Uterus (tissue), 4 donors: ENCODE data around the gene ANKH. TPM values are rescaled to one million over a fixed set of nuclear protein-coding genes. Genes with fewer than 3 reads are reported as not detected.

ENCODE experiments used
- DNase-seq, 2 donors: peaks; one replicate each; pipeline ENCODE4 v3.0.0-alpha.2; 2019 to 2020
- H3K27ac ChIP-seq, 2 donors: fragments of 200-600 bp; sonication (generic); 1 replicate in 1 of 2; 2 replicates in 1 of 2; pipeline ENCODE4 v1.5.1; 2016 to 2018
- H3K27me3 ChIP-seq, 2 donors: fragments of 200-600 bp; sonication (generic); one replicate each; pipeline ENCODE4 v1.5.1; 2018 to 2019; ENCODE audit warnings: control low read depth in 1 of 2
- H3K36me3 ChIP-seq, 2 donors: fragments of 200-600 bp; sonication (generic); one replicate each; pipeline ENCODE4 v1.5.1; 2019; ENCODE audit warnings: control low read depth in 1 of 2
- H3K4me1 ChIP-seq, 2 donors: fragments of 200-600 bp; sonication (generic); one replicate each; pipeline ENCODE4 v1.5.1; 2018 to 2019; ENCODE audit warnings: control low read depth in 1 of 2
- H3K4me3 ChIP-seq, 2 donors: fragments of 200-600 bp; sonication (generic); 1 replicate in 1 of 2; 2 replicates in 1 of 2; pipeline ENCODE4 v1.5.1; 2018 to 2019; ENCODE audit warnings: mild to moderate bottlenecking in 1 of 2
- H3K9me3 ChIP-seq, 2 donors: fragments of 200-600 bp; sonication (generic); one replicate each; pipeline ENCODE4 v1.5.1; 2019; ENCODE audit warnings: control low read depth in 1 of 2
- CTCF ChIP-seq, 4 experiments: fragments of 200-600 bp in 2 of 4; fragments of 450-650 bp in 2 of 4; sonication (generic) in 2 of 4; IDR thresholded peaks; one replicate each; pipeline ENCODE4 v1.5.1; 2016 to 2019; ENCODE audit warnings: antibody characterized with exemption in 4 of 4, mild to moderate bottlenecking in 2 of 4, moderate library complexity in 1 of 4
- POLR2A ChIP-seq, 2 donors: fragments of 450-650 bp; IDR thresholded peaks; one replicate each; pipeline ENCODE4 v1.6.1; 2016; ENCODE audit warnings: antibody characterized with exemption in 2 of 2, mild to moderate bottlenecking in 1 of 2, moderate library complexity in 1 of 2
- intact Hi-C: fragments of 100-400 bp; cut with DNase I; formaldehyde crosslinking; loops from one replicate; pipeline ENCODE4 v1.15.1; 2023; ENCODE audit warnings: low total_unique reads
- total RNA-seq, 4 donors: library from RNA; depleted of rRNA in 3 of 4; stranded (reverse); fragments of >200 nt in 3 of 4; gene quantifications; one replicate each; pipeline versions ENCODE4 v1.1.0 to v1.2.4, GENCODE V29; 2014 to 2023
- donor health status: DM: yes; HTN: yes; CAD: no.

Gene ANKH
- total RNA-seq, 4 donors from 2014 or later: 2.9 to 47.7 (median 26.9) TPM

GRCh38 chr5:14829396-14829795 lies 42.2 kb downstream of the ANKH start:
- Histone ChIP-seq H3K9me3 (no peaks in the 10 kb centered on the region), H3K36me3 (no peaks in the 10 kb centered on the region), H3K27ac (no peak overlapping the region), H3K27me3 (no peaks in the 10 kb centered on the region), H3K4me1 (no peaks in the 10 kb centered on the region), H3K4me3 (no peak overlapping the region)
- DNase-seq: no peak
- TF ChIP-seq POLR2A (IDR thresholded peaks at IDR 0.05): no peak
- no peak for TF ChIP-seq CTCF (IDR thresholded peaks at IDR 0.05)
- intact Hi-C loops: no loop called here

- no peak for DNase-seq
- Histone ChIP-seq H3K27ac (no peak overlapping the region), H3K4me3 (no peak overlapping the region), H3K4me1 (no peaks in the 10 kb centered on the region), H3K9me3 (no peaks in the 10 kb centered on the region), H3K36me3 (no peaks in the 10 kb centered on the region), H3K27me3 (no peaks in the 10 kb centered on the region)
- TF ChIP-seq POLR2A (IDR thresholded peaks at IDR 0.05) (no peak), CTCF (IDR thresholded peaks at IDR 0.05) (no peak)
- intact Hi-C loops: no loop called here
Measured at GRCh38 chr5:14826714-14827113, 44.9 kb downstream of the ANKH start.

GRCh38 chr5:14825977-14826376 lies 45.6 kb downstream of the ANKH start:
- intact Hi-C loops: no loop called here
- TF ChIP-seq CTCF (IDR thresholded peaks at IDR 0.05): no peak
- no peak for TF ChIP-seq POLR2A (IDR thresholded peaks at IDR 0.05)
- no peaks in the 10 kb centered on the region for H3K36me3 ChIP-seq
- no peaks in the 10 kb centered on the region for H3K4me1 ChIP-seq
- H3K27ac ChIP-seq: no peak overlapping the region
- no peaks in the 10 kb centered on the region for H3K27me3 ChIP-seq
- H3K4me3 ChIP-seq: no peak overlapping the region
- no peaks in the 10 kb centered on the region for H3K9me3 ChIP-seq
- no peak for DNase-seq

- no peaks in the 10 kb centered on the region for H3K9me3 ChIP-seq
- H3K36me3 ChIP-seq: no peaks in the 10 kb centered on the region
- no peaks in the 10 kb centered on the region for H3K27me3 ChIP-seq
- TF ChIP-seq CTCF (IDR thresholded peaks at IDR 0.05) (no peak), POLR2A (IDR thresholded peaks at IDR 0.05) (no peak)
- H3K4me1 ChIP-seq: no peaks in the 10 kb centered on the region
- intact Hi-C loops: no loop called here
- no peak overlapping the region for H3K4me3 ChIP-seq
- H3K27ac ChIP-seq: no peak overlapping the region
- DNase-seq: no peak
Measured at GRCh38 chr5:14824499-14824898, 47.1 kb downstream of the ANKH start.

- no peaks in the 10 kb centered on the region for H3K9me3 ChIP-seq
- TF ChIP-seq CTCF (IDR thresholded peaks at IDR 0.05): no peak
- H3K36me3 ChIP-seq: no peaks in the 10 kb centered on the region
- no peaks in the 10 kb centered on the region for H3K4me1 ChIP-seq
- intact Hi-C loops: no loop called here
- H3K4me3 ChIP-seq: no peak overlapping the region
- no peak for DNase-seq
- H3K27ac ChIP-seq: no peak overlapping the region
- H3K27me3 ChIP-seq: no peaks in the 10 kb centered on the region
Measured at GRCh38 chr5:14821100-14821845, 50.3 kb downstream of the ANKH start.
